ENCODE data around the gene C9. TPM values are rescaled to one million over a fixed set of nuclear protein-coding genes. Genes with fewer than 3 reads are reported as not detected.

The C9 gene
- polyA plus RNA-seq, 2 of the 4 experiments (the other 2 are of a cell fraction): 0.03 TPM; not detected in 1

GRCh38 chr5:39381376-39381775, 17.1 kb upstream of the C9 start:
- ChIA-PET CTCF (interaction anchor here (0.9 to 2.5 kb wide), 6 partner anchors 8 to 195 kb away, joined by 3 to 11 read pairs (median 5); no protein-coding TSS in a partner anchor), POLR2A (interaction anchor here (0.6 kb wide), 1 partner anchor 236 kb away, joined by 3 read pairs; no protein-coding TSS in a partner anchor)
- FAIRE-seq: no peak
- no peak overlapping the region for H3K4me3 ChIP-seq
- no peaks in the 10 kb centered on the region for H3K9me3 ChIP-seq
- H3K4me2 ChIP-seq: no peak overlapping the region
- DNase-seq (ENCODE audit: low read depth in 1 of 2, low spot score in 1 of 2): no peak
- no peak overlapping the region for H3K27ac ChIP-seq
- no peaks in the 10 kb centered on the region for H3K4me1 ChIP-seq
- no peak; a peak in 1 of 6 replicates for ATAC-seq
- 85% methylated on average over 3 of the region's 3 CpGs for WGBS (ENCODE audit: missing lambda C conversion rate)
- no peak for TF ChIP-seq TP53 (CRISPR knock-in tag; IDR thresholded peaks at IDR 0.05)

- ChIA-PET CTCF (interaction anchor here (1.0 to 6.3 kb wide), 7 partner anchors 15 to 189 kb away, joined by 3 to 147 read pairs (median 7); partner anchors contain the start of gene DAB2), POLR2A (no interaction called here)
- Histone ChIP-seq H3K4me1 (no peaks in the 10 kb centered on the region), H3K4me3 (no peak overlapping the region), H3K27ac (no peak overlapping the region), H3K9me3 (no peaks in the 10 kb centered on the region), H3K4me2 (no peak overlapping the region)
- 83% methylated on average over 3 of the region's 3 CpGs for WGBS (ENCODE audit: missing lambda C conversion rate)
- DNase-seq (ENCODE audit: low read depth in 1 of 2, low spot score in 1 of 2) (no peak), FAIRE-seq (no peak), ATAC-seq (no peak)
- TF ChIP-seq ESRRA (IDR thresholded peaks at IDR 0.05; ENCODE audit: borderline replicate concordance, low read length) (no peak), HOXB13 (CRISPR knock-in tag; IDR thresholded peaks at IDR 0.05; ENCODE audit: low read depth) (no peak), CBX8 (IDR thresholded peaks at IDR 0.05) (no peak), RCOR1 (IDR thresholded peaks at IDR 0.05; ENCODE audit: low read depth, low read length) (no peak), HES2 (IDR thresholded peaks at IDR 0.05) (no peak), ATOH8 (CRISPR knock-in tag; IDR thresholded peaks at IDR 0.05; ENCODE audit: low read depth) (no peak), MYC (IDR thresholded peaks at IDR 0.05; ENCODE audit: borderline replicate concordance, low read length) (no peak), PHF8 (IDR thresholded peaks at IDR 0.05; ENCODE audit: borderline replicate concordance, low read depth) (no peak)
- TF ChIP-seq, protein P1, sequence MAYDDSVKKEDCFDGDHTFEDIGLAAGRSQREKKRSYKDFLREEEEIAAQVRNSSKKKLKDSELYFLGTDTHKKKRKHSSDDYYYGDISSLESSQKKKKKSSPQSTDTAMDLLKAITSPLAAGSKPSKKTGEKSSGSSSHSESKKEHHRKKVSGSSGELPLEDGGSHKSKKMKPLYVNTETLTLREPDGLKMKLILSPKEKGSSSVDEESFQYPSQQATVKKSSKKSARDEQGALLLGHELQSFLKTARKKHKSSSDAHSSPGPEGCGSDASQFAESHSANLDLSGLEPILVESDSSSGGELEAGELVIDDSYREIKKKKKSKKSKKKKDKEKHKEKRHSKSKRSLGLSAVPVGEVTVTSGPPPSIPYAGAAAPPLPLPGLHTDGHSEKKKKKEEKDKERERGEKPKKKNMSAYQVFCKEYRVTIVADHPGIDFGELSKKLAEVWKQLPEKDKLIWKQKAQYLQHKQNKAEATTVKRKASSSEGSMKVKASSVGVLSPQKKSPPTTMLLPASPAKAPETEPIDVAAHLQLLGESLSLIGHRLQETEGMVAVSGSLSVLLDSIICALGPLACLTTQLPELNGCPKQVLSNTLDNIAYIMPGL (CRISPR knock-in tag; IDR thresholded peaks at IDR 0.05; ENCODE audit: borderline replicate concordance): no peak
Observed at GRCh38 chr5:39379693-39380092, 15.4 kb upstream of the C9 start.

- CTCF ChIA-PET: interaction anchor here (1.5 to 6.3 kb wide), 17 partner anchors 10 to 191 kb away, joined by 3 to 147 read pairs (median 12); partner anchors contain the start of genes C9, DAB2 and FYB1
- Histone ChIP-seq H3K9me3 (no peaks in the 10 kb centered on the region), H3K27ac (no peak overlapping the region)
- TF ChIP-seq FOXS1 (CRISPR knock-in tag; IDR thresholded peaks at IDR 0.05): no peak
- TF ChIP-seq, protein P2, sequence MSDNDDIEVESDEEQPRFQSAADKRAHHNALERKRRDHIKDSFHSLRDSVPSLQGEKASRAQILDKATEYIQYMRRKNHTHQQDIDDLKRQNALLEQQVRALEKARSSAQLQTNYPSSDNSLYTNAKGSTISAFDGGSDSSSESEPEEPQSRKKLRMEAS (IDR thresholded peaks at IDR 0.05): no peak
- TF ChIP-seq PHF8 (IDR thresholded peaks at IDR 0.05; ENCODE audit: borderline replicate concordance, low read depth): no peak
- no peak for TF ChIP-seq HES2 (IDR thresholded peaks at IDR 0.05)
- TF ChIP-seq SMC3 (IDR thresholded peaks at IDR 0.05): no peak
- TF ChIP-seq RFX5 (IDR thresholded peaks at IDR 0.05): no peak
- TF ChIP-seq, protein P3, sequence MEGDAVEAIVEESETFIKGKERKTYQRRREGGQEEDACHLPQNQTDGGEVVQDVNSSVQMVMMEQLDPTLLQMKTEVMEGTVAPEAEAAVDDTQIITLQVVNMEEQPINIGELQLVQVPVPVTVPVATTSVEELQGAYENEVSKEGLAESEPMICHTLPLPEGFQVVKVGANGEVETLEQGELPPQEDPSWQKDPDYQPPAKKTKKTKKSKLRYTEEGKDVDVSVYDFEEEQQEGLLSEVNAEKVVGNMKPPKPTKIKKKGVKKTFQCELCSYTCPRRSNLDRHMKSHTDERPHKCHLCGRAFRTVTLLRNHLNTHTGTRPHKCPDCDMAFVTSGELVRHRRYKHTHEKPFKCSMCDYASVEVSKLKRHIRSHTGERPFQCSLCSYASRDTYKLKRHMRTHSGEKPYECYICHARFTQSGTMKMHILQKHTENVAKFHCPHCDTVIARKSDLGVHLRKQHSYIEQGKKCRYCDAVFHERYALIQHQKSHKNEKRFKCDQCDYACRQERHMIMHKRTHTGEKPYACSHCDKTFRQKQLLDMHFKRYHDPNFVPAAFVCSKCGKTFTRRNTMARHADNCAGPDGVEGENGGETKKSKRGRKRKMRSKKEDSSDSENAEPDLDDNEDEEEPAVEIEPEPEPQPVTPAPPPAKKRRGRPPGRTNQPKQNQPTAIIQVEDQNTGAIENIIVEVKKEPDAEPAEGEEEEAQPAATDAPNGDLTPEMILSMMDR (IDR thresholded peaks at IDR 0.05): no peak
- TF ChIP-seq NFE2L2 (conservative IDR thresholded peaks at IDR 0.05; ENCODE audit: low read length): no peak
- TF ChIP-seq, protein P4, sequence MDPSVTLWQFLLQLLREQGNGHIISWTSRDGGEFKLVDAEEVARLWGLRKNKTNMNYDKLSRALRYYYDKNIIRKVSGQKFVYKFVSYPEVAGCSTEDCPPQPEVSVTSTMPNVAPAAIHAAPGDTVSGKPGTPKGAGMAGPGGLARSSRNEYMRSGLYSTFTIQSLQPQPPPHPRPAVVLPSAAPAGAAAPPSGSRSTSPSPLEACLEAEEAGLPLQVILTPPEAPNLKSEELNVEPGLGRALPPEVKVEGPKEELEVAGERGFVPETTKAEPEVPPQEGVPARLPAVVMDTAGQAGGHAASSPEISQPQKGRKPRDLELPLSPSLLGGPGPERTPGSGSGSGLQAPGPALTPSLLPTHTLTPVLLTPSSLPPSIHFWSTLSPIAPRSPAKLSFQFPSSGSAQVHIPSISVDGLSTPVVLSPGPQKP (IDR thresholded peaks at IDR 0.05; ENCODE audit: low read depth, low read length): no peak
- TF ChIP-seq, protein P5, sequence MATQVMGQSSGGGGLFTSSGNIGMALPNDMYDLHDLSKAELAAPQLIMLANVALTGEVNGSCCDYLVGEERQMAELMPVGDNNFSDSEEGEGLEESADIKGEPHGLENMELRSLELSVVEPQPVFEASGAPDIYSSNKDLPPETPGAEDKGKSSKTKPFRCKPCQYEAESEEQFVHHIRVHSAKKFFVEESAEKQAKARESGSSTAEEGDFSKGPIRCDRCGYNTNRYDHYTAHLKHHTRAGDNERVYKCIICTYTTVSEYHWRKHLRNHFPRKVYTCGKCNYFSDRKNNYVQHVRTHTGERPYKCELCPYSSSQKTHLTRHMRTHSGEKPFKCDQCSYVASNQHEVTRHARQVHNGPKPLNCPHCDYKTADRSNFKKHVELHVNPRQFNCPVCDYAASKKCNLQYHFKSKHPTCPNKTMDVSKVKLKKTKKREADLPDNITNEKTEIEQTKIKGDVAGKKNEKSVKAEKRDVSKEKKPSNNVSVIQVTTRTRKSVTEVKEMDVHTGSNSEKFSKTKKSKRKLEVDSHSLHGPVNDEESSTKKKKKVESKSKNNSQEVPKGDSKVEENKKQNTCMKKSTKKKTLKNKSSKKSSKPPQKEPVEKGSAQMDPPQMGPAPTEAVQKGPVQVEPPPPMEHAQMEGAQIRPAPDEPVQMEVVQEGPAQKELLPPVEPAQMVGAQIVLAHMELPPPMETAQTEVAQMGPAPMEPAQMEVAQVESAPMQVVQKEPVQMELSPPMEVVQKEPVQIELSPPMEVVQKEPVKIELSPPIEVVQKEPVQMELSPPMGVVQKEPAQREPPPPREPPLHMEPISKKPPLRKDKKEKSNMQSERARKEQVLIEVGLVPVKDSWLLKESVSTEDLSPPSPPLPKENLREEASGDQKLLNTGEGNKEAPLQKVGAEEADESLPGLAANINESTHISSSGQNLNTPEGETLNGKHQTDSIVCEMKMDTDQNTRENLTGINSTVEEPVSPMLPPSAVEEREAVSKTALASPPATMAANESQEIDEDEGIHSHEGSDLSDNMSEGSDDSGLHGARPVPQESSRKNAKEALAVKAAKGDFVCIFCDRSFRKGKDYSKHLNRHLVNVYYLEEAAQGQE (IDR thresholded peaks at IDR 0.05): no peak
- TF ChIP-seq TP53 (CRISPR knock-in tag; IDR thresholded peaks at IDR 0.05): no peak
- no peak for TF ChIP-seq MAZ (IDR thresholded peaks at IDR 0.05; ENCODE audit: borderline replicate concordance, low read depth, low read length)
- TF ChIP-seq JUN (IDR thresholded peaks at IDR 0.05): no peak
- no peak for TF ChIP-seq HOXA7 (CRISPR knock-in tag; IDR thresholded peaks at IDR 0.05)
- TF ChIP-seq HOXB13 (CRISPR knock-in tag; IDR thresholded peaks at IDR 0.05; ENCODE audit: low read depth): no peak
- no peak for TF ChIP-seq ZC3H11A (IDR thresholded peaks at IDR 0.05)
Observed at GRCh38 chr5:39377613-39378012, 13.3 kb upstream of the C9 start.

More at GRCh38 chr5:39377613-39378012, 13.3 kb upstream of the C9 start:
- ATAC-seq (no peak), DNase-seq (ENCODE audit: low read depth in 1 of 2, low spot score in 1 of 2) (no peak), FAIRE-seq (no peak)
- 79% methylated on average over 2 of the region's 2 CpGs for WGBS (ENCODE audit: missing lambda C conversion rate)
- Histone ChIP-seq H3K4me3 (no peak overlapping the region), H3K4me2 (no peak overlapping the region), H3K4me1 (no peaks in the 10 kb centered on the region)
- POLR2A ChIA-PET: interaction anchor here (2.0 to 2.1 kb wide), 2 partner anchors 47 to 170 kb away, joined by 4 to 8 read pairs; partner anchors contain the start of gene DAB2

Measured in A549 (cell line).